ENCODE measurements around the gene SUPV3L1.
A peak's percentile ranks its signal among the peaks of the same experiment; 100 is the strongest.
"Not testable (repeated sequence)": the region's sequence is repeated elsewhere in the genome, so short reads cannot be mapped to it uniquely, and the experiment has no call there.

Gene SUPV3L1

GRCh38 chr10:69168493-69168892, 11.5 kb upstream of the SUPV3L1 start:
- Mint-ChIP-seq H3K4me3 (no peak overlapping the region), H3K36me3 (ENCODE audit: low read depth) (peaks cover 55% of the 10 kb centered on the region), H3K27ac (no peak overlapping the region), H3K27me3 (ENCODE audit: low read depth, poor library complexity) (no peaks in the 10 kb centered on the region), H3K9me3 (no peaks in the 10 kb centered on the region), H3K4me1 (no peaks in the 10 kb centered on the region)
- DNase-seq, result no peak
- TF ChIP-seq CTCF (IDR thresholded peaks at IDR 0.05), result no peak

DNA sequence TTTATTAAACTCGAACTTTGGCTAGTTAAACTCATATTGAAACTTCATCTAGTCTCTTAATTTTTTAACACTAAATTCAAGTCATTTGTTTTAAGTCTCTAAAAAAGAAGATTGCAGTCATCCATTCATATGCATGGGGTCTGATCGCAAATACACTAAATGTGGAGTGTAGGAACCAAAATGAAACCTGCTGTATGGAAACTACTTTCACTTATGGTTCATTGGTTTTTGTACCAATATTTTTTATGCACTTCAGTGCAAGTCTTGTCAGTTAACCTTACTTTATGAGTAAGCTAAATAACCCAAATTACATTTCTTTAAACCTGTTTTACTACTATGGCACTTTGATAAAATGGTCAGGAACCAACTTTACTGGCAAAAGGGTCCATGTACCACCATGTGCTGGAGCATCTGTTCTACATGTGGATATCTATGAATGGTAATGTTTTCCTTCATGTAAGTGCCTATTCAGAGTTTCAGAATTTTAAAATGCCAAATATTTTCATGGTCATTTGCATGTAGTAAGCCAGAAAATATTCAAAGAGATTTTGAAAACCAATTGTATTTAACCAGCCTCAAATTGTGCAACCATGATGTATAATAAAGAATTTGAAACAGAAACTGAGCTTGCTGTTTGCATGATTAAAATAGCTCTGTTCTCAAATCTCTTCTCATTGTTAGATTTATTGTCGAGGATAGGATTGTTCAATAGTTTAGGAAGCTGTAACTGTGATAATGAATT, 7.6 kb upstream of the SUPV3L1 start:
- H3K4me3 Mint-ChIP-seq, result no peak overlapping the region
- TF ChIP-seq CTCF (IDR thresholded peaks at IDR 0.05), result no peak
- H3K9me3 Mint-ChIP-seq, result no peaks in the 10 kb centered on the region
- no peaks in the 10 kb centered on the region for H3K4me1 Mint-ChIP-seq
- H3K27me3 Mint-ChIP-seq (ENCODE audit: low read depth, poor library complexity), result no peaks in the 10 kb centered on the region
- H3K27ac Mint-ChIP-seq, result no peak overlapping the region
- no peak for DNase-seq
- peaks cover 43% of the 10 kb centered on the region for H3K36me3 Mint-ChIP-seq (ENCODE audit: low read depth)

- H3K36me3 Mint-ChIP-seq (ENCODE audit: low read depth), result peaks cover 26% of the 10 kb centered on the region
- not testable (repeated sequence) for DNase-seq; H3K9me3 Mint-ChIP-seq; H3K27ac Mint-ChIP-seq; H3K4me3 Mint-ChIP-seq; H3K27me3 Mint-ChIP-seq (ENCODE audit: low read depth, poor library complexity)
- peaks cover 13% of the 10 kb centered on the region for H3K4me1 Mint-ChIP-seq
Observed at GRCh38 chr10:69175326-69175725, 4.7 kb upstream of the SUPV3L1 start.

DNA sequence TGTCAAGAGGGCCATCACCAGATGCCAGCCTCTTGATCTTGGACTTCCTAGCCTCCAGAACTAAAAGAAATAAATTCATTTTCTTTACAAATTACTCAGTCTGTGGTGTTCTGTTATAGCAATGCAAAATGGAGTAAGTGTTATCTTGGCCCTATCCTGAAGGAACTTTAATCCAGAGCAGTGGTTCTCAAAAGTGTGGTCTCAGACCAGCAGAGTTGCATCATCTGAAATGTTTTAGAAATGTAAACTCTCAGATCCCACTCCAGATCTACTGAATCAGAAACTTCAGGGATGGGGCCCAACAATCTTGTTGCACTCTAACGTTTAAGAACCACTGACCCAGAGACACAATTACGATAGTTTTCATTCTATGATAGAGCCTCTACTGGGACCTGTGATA, 3.2 kb upstream of the SUPV3L1 start:
- H3K27me3 Mint-ChIP-seq (ENCODE audit: low read depth, poor library complexity), result no peaks in the 10 kb centered on the region
- TF ChIP-seq CTCF (IDR thresholded peaks at IDR 0.05), result no peak
- peaks cover 13% of the 10 kb centered on the region for H3K36me3 Mint-ChIP-seq (ENCODE audit: low read depth)
- no peak for DNase-seq
- no peaks in the 10 kb centered on the region for H3K9me3 Mint-ChIP-seq
- H3K4me3 Mint-ChIP-seq, result no peak overlapping the region
- H3K27ac Mint-ChIP-seq, result no peak overlapping the region
- H3K4me1 Mint-ChIP-seq, result peaks cover 24% of the 10 kb centered on the region

DNA sequence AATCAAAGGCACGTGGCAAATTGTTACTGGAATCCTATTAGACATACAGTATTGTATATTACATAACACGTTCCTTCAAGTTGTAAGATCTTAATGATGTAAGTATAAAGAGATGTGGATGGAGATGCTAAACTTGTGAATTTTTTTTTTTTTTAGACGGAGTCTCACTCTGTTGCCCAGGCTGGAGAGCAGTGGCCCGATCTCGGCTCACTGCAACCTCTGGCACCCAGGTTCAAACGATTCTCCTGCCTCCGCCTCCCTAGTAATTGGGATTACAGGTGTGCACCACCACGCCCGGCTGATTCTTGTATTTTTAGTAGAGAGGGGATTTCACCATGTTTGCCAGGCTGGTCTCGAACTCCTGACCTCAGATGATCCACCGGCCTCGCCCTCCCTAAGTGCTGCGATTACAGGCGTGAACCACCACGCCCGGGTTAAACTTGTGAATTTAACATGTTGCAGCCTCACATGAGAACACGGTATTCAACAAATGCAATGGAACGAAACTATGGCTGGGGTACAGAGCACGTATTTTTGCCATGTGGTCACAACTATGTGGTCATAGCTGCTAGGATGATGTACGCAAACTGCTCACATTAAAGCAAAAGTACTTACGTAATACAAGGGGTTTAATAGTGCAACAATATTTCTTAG, 818 bp upstream of the SUPV3L1 start:
- TF ChIP-seq CTCF (IDR thresholded peaks at IDR 0.05), result no peak
- Mint-ChIP-seq H3K27me3 (ENCODE audit: low read depth, poor library complexity) (no peaks in the 10 kb centered on the region), H3K4me1 (peaks cover 31% of the 10 kb centered on the region), H3K9me3 (no peaks in the 10 kb centered on the region), H3K36me3 (ENCODE audit: low read depth) (peaks cover under 1% of the 10 kb centered on the region), H3K27ac (peak overlapping the region; percentile 100), H3K4me3 (peak overlapping the region; percentile 95)
- DNase-seq, result no peak

- Mint-ChIP-seq H3K4me3 (peak overlapping the region; percentile 95), H3K27ac (peak overlapping the region; percentile 100), H3K27me3 (ENCODE audit: low read depth, poor library complexity) (no peaks in the 10 kb centered on the region), H3K9me3 (no peaks in the 10 kb centered on the region), H3K4me1 (peaks cover 31% of the 10 kb centered on the region), H3K36me3 (ENCODE audit: low read depth) (peaks cover under 1% of the 10 kb centered on the region)
- peak; percentile 9 for DNase-seq
- TF ChIP-seq CTCF (IDR thresholded peaks at IDR 0.05), result no peak
Observed at GRCh38 chr10:69180525-69181204, 631 bp downstream of the SUPV3L1 start.
